Measurements from ENCODE around the gene LRIT1. TPM values are rescaled to one million over a fixed set of nuclear protein-coding genes. Genes with fewer than 3 reads are reported as not detected.

LRIT1 gene
- total and polyA plus RNA-seq, 2 of the 8 experiments (the other 6 are each of a cell fraction or from before 2014, with no cell fraction given): 0.03 TPM; not detected in 1

DNA sequence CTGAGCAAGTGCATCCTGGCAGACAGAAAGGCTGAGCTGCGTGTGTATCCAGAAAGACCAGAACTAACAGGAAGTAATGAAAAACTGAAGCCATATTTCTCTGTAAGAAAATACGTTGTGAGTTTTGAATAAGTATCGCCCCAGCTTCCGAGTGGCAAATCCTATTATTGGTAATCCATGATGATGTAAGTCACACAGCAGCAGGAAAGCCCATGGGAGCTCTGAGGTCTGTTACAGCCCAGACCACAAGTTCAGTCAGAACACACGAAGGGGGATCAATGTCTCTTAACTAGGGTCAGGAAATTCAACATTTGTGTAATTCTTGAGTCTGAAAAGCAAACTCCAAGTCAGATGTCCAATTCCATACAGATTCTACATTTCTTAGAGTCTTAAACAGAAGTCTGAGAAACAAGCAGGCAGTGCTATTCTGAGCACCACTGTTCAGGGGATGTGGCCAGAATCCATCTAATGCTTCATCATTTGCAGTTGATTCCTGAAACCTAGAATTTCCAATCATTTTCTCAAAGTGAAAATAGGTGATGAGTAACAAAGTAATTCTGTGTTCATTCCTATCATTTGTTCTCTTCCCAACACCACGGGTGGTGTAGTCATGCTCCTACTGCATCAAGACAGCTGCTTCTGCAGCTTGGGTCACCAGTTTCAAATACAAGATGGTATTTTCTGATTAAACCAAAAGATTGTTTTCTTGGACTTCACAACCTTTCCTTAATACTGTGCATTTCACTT is 15.7 kb downstream of the LRIT1 start, which contains the start of gene LRIT2 (continued):
- TF ChIP-seq, protein P1, sequence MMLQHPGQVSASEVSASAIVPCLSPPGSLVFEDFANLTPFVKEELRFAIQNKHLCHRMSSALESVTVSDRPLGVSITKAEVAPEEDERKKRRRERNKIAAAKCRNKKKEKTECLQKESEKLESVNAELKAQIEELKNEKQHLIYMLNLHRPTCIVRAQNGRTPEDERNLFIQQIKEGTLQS (IDR thresholded peaks at IDR 0.05; ENCODE audit: insufficient read depth, low read depth, low read length): no peak
